Measurements from ENCODE around the gene GRIN3A. TPM values are rescaled to one million over a fixed set of nuclear protein-coding genes. Genes with fewer than 3 reads are reported as not detected.

Gene GRIN3A
- total and polyA plus RNA-seq, 9 of the 15 experiments (the other 6 are each of a cell fraction or from before 2014, with no cell fraction given), result 0.01 to 0.03 TPM; not detected in 7

GRCh38 chr9:101707721-101708120, 30.7 kb downstream of the GRIN3A start (continued):
- TF ChIP-seq, protein P1, sequence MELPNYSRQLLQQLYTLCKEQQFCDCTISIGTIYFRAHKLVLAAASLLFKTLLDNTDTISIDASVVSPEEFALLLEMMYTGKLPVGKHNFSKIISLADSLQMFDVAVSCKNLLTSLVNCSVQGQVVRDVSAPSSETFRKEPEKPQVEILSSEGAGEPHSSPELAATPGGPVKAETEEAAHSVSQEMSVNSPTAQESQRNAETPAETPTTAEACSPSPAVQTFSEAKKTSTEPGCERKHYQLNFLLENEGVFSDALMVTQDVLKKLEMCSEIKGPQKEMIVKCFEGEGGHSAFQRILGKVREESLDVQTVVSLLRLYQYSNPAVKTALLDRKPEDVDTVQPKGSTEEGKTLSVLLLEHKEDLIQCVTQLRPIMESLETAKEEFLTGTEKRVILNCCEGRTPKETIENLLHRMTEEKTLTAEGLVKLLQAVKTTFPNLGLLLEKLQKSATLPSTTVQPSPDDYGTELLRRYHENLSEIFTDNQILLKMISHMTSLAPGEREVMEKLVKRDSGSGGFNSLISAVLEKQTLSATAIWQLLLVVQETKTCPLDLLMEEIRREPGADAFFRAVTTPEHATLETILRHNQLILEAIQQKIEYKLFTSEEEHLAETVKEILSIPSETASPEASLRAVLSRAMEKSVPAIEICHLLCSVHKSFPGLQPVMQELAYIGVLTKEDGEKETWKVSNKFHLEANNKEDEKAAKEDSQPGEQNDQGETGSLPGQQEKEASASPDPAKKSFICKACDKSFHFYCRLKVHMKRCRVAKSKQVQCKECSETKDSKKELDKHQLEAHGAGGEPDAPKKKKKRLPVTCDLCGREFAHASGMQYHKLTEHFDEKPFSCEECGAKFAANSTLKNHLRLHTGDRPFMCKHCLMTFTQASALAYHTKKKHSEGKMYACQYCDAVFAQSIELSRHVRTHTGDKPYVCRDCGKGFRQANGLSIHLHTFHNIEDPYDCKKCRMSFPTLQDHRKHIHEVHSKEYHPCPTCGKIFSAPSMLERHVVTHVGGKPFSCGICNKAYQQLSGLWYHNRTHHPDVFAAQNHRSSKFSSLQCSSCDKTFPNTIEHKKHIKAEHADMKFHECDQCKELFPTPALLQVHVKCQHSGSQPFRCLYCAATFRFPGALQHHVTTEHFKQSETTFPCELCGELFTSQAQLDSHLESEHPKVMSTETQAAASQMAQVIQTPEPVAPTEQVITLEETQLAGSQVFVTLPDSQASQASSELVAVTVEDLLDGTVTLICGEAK (IDR thresholded peaks at IDR 0.05), result no peak
- TF ChIP-seq, protein P1 (CRISPR knock-in tag; IDR thresholded peaks at IDR 0.05), result no peak
- TF ChIP-seq GTF2F1 (IDR thresholded peaks at IDR 0.05; ENCODE audit: low read depth, low read length), result no peak
- TF ChIP-seq HNRNPLL (IDR thresholded peaks at IDR 0.05; ENCODE audit: low read depth, low read length, poor library complexity, severe bottlenecking), result no peak
- TF ChIP-seq ZNF561 (CRISPR knock-in tag; conservative IDR thresholded peaks at IDR 0.05), result no peak
- TF ChIP-seq RBFOX2 (IDR thresholded peaks at IDR 0.05; ENCODE audit: low read depth, low read length), result no peak
- TF ChIP-seq ASH1L (IDR thresholded peaks at IDR 0.05; ENCODE audit: borderline replicate concordance, low read depth, partially characterized antibody), result no peak
- no peak for TF ChIP-seq FUS (optimal IDR thresholded peaks at IDR 0.05; ENCODE audit: low read depth, low read length)
